Ectodermal cell (in vitro differentiated cells): ENCODE results near the gene ST6GALNAC4.
A peak's percentile ranks its signal among the peaks of the same experiment; 100 is the strongest.

Source experiments
- H3K27ac ChIP-seq: 2 replicates; pipeline ENCODE4 v1.7.0; 2013; ENCODE audit warnings: mild to moderate bottlenecking, low read depth, low read length; ENCODE audit not compliant: insufficient read depth, poor library complexity, severe bottlenecking
- H3K27me3 ChIP-seq: 2 replicates; pipeline ENCODE4 v1.7.0; 2013; ENCODE audit warnings: mild to moderate bottlenecking, low read length; ENCODE audit not compliant: insufficient read depth, control insufficient read depth, poor library complexity, severe bottlenecking
- H3K36me3 ChIP-seq: one replicate; pipeline ENCODE4 v1.7.0; 2013; ENCODE audit warnings: low read length; ENCODE audit not compliant: control insufficient read depth, insufficient read depth
- H3K4me1 ChIP-seq: one replicate; pipeline ENCODE4 v1.7.0; 2013; ENCODE audit warnings: low read length; ENCODE audit not compliant: control insufficient read depth, insufficient read depth
- H3K4me3 ChIP-seq: 2 replicates; pipeline ENCODE4 v1.7.0; 2013; ENCODE audit warnings: low read depth, low read length, control low read depth; ENCODE audit not compliant: insufficient read depth
- H3K9me3 ChIP-seq: 2 replicates; pipeline ENCODE4 v1.7.0; 2013; ENCODE audit warnings: mild to moderate bottlenecking, low read length, moderate library complexity; ENCODE audit not compliant: control insufficient read depth
- WGBS, 2 experiments: methylation state at CpG; one replicate each; pipeline ENCODE4 v1.1.7; 2013; ENCODE audit warnings: missing lambda C conversion rate in 2 of 2; 5-methylcytosine and 5-hydroxymethylcytosine counted together

Gene ST6GALNAC4

DNA sequence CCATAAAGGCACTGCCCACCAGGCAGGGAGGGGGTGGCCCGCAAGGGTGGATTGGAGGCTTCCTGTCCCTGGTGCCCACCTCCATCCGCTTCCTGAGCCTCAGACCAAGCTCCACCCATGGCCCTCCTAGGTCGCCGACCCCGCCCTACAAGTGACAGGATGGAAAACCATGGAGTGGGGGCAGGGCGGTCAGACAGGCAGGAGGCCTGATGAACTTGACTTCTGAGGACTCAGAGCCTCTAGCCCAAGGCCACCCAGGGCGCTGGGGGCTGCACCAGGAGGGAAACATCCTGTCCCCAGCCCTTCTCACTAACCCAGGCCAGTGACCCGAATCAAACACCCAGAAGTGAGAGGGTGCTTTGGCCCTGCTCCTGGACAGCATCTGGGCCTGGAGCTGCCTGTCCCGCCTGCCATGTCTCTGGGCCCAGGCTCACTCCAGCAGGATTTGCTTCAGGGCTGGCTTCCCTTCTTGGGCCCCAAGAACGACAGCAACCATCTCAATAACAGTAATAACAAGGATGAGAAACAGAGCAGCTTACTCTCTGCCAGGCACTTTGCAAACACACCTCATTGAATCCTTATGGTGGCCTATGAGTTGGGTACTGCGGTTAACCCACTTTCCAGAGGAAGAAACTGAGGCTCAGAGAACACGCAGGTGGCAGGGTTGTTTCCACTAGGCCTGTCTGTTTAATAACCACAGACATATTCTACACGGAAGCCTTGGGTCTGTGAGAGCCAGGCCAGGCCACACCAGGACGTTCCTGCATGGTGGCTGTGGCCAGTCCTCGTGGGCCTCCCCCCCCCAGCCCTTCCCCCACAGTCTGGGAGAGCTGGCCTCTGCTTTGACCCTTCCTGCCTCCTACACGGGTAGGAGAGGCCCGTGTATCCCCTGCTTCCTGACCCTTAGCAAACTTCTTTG is 13.0 kb downstream of the ST6GALNAC4 start:
- no peaks in the 10 kb centered on the region for H3K27me3 ChIP-seq
- no peak overlapping the region for H3K4me3 ChIP-seq
- H3K4me1 ChIP-seq = peaks cover 13% of the 10 kb centered on the region
- no peak overlapping the region for H3K27ac ChIP-seq
- whole genome bisulfite sequencing, 2 experiments = 60 to 63% methylated on average over 17 of the region's 17 CpGs
- no peaks in the 10 kb centered on the region for H3K36me3 ChIP-seq
- no peaks in the 10 kb centered on the region for H3K9me3 ChIP-seq

DNA sequence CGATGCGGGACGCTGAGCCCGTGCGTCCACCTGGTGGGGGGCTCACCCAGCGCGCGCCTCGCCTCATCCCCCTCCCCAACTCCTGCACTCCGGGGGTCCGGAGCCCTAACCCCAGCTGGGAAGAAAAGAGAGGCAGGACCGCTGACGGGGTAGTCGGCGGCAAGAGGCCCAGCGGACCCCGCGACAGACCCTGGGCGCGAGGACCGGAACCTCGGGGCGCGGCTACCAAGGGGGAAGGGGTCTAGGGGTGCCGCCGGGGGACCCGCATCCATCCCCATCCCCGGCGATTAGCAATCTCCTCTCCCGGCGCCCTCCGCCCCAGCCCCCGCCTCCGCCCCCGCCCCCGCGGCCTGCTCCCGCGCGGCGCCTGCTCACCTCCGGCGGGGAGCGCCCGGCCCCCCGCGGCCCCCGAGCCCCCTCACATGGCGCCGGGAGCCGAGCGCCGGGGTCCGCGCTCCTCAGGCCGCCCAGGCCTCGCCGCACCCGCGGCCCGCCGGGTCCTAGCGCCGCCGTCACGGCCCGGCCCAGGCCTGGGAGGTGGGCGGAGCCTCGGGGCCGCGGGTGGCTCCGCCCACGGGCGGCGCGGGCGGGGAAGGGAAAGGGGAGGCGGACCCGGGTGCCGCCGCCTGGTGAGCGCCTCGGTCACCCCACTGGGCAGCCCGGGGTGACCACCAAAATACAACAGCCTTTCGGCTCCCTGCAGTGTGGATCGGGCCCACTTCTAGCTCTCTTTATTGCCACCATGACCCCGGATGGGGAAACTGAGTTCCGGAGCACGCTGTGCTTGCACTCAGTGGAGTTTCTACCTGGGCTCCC is 17.5 kb downstream of the ST6GALNAC4 start, which contains the start of gene ST6GALNAC6:
Gene ST6GALNAC6 (minus strand): TSS at position 476 of the 816 bp plus-strand sequence. CDS start 1,622 bp downstream, outside the sequence.
- Histone ChIP-seq H3K4me3 (peak within 1 kb of the TSS; percentile 84), H3K9me3 (no peaks in the 10 kb centered on the region), H3K4me1 (peaks cover 21% of the 10 kb centered on the region), H3K27me3 (no peaks in the 10 kb centered on the region), H3K36me3 (peaks cover 17% of the 10 kb centered on the region), H3K27ac (no peak within 1 kb of the TSS)
- 2% methylated on average over 88 to 89 of the region's 89 CpGs for WGBS, 2 experiments

DNA sequence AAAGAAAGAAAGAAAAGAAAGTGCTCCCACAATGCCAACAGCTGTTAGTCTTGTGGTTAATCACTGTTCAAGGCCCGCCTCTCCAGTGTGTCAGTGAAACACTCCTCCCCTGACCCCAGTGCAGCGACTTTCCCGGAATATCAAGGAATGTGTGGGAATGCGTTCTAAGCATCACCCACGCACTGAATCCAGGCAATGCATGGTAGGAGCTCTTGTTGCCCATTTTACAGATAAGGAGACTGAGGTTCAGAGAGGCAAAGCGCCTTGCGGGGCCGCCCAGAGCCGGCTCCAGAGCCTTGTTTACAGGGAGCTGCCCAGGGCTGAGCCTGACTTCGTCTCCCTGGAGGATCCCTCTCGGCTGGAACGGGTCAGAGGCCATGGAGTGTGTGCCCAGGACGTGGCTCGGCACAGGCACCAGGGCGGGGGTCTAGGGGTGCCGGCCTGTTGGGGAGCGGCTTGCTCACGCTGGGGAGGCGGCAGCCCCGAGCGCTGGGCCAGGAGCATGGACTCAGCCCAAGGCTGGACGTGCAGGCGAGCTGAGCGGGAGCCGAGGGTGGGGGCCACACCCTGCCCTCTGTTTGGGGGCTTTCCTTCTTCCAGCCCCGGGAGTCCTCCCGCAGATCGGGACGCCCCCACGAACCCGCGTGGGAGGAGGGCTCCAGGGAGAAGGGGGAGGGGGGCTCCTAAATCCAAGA is 18.3 kb downstream of the ST6GALNAC4 start:
- Histone ChIP-seq H3K27ac (no peak overlapping the region), H3K27me3 (no peaks in the 10 kb centered on the region), H3K4me1 (peaks cover 14% of the 10 kb centered on the region), H3K4me3 (peak overlapping the region; percentile 84), H3K36me3 (peaks cover 25% of the 10 kb centered on the region), H3K9me3 (no peaks in the 10 kb centered on the region)
- WGBS, 2 experiments = 22 to 23% methylated on average over 32 of the region's 32 CpGs

DNA sequence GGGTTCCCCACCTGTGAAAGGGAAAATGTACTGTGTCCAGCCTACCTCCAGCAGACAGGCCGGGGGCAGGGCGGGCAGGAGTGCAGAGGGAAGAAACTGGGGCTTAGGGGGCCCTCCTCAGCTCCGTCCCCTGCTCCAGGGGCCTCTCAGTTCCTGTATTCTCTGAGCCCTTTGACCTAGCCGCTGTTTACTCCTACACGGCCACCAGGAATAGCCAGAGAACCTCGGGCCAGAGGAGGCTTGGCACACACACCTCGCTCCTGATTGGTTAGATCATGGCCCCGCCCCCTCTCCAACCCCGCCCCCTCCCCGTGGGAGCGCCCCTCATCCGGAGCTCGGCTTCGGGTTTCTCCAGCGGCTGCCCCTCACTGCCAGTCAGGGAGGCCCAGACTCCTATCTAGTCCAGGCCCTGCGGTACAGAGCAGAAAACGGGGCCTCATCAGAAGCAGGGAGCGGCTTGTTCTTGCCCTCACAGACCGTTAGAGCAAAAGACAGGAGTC is 19.6 kb downstream of the ST6GALNAC4 start:
- no peaks in the 10 kb centered on the region for H3K9me3 ChIP-seq
- 4 to 6% methylated on average over 19 of the region's 19 CpGs for WGBS, 2 experiments
- no peaks in the 10 kb centered on the region for H3K27me3 ChIP-seq
- H3K27ac ChIP-seq = peak overlapping the region; percentile 76
- peaks cover 35% of the 10 kb centered on the region for H3K36me3 ChIP-seq
- H3K4me3 ChIP-seq = peak overlapping the region; percentile 29
- H3K4me1 ChIP-seq = peaks cover 14% of the 10 kb centered on the region

DNA sequence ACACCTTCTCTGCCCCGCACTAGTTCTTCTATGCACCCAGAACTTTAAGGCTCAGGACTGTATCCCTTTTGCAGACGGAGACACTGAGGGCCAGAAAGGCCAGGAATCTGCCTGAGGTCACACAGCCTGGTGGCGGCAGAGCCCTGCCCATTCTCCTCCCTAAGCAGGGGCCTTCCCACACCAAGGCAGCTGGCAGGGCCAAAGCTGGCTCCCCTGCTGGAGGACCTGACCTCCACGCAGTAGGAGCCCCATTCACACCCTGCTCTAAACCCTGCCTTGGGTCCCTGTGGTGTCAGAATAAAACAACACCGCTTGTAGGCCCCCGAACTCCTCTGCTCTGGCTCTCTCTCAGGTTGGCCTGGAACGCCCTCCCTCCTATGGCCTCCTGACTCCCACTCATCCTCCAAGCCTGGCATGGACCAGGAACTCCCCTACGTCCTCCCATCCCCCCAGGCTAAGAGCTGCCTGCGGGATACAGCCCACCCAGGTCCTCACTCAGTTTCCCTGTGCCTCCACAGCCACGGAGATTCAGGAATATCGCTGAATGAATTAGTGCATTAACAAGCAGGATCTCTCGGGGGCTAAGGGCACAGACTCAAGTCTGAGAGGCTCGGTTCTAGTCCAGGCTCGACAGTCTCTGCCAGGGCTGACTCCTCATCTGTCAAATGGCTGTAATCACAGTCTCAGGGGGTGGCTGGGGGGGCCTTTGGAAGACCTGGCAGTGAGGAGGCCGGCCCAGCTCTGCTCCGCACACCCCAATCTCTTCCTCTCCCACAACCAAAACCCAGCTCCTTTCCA is 20.2 kb downstream of the ST6GALNAC4 start:
- Histone ChIP-seq H3K27ac (peak overlapping the region; percentile 4), H3K36me3 (peaks cover 35% of the 10 kb centered on the region), H3K9me3 (no peaks in the 10 kb centered on the region), H3K27me3 (no peaks in the 10 kb centered on the region), H3K4me1 (peaks cover 14% of the 10 kb centered on the region), H3K4me3 (peak overlapping the region; percentile 29)
- 71% methylated on average over 16 of the region's 16 CpGs for WGBS, 2 experiments

DNA sequence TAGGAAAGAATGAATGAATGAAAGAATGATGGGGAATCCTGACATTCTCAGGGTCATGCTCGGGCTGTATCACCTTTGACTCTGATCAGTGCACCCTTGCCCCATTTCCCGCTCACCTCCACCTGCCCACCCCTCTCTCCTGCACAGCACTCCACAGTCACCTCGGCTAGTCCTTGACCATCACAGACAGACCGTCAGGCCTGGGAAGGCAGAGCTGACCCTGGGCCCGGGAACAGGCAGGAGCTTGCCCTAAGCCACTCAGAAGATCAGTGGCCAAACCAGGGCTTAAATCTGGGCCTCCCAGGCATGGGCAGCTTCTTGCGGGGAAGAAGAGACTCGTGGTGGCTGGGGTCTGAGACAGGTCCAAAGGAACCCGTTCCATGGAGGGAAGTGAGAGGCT is 21.0 kb downstream of the ST6GALNAC4 start:
- H3K4me3 ChIP-seq = no peak overlapping the region
- H3K9me3 ChIP-seq = no peaks in the 10 kb centered on the region
- H3K27ac ChIP-seq = no peak overlapping the region
- H3K4me1 ChIP-seq = peaks cover 14% of the 10 kb centered on the region
- H3K36me3 ChIP-seq = peaks cover 39% of the 10 kb centered on the region
- H3K27me3 ChIP-seq = no peaks in the 10 kb centered on the region
- 95% methylated on average over 8 of the region's 8 CpGs for WGBS, 2 experiments

DNA sequence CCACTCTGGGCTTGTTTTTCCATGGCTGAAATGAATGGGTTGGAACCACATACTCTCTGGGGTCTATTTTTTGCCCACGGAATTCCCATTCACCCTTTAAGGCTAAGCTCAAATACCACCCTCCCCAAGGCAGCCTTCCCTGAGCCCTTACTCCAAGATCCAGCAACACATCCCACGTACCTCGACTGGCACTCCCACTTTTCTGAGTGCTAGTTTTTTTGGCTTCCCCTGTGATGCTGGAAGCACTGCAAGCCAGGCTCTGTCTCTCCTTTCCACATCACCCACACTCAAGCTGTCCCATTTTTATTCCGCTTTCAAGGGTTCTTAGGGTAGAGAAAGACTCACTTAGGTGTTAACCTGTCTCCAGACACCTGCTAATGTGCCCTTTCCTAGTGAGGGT is 23.4 kb downstream of the ST6GALNAC4 start:
- 91 to 92% methylated on average over 4 of the region's 4 CpGs for WGBS, 2 experiments
- Histone ChIP-seq H3K9me3 (no peaks in the 10 kb centered on the region), H3K4me1 (peaks cover 14% of the 10 kb centered on the region), H3K4me3 (no peak overlapping the region), H3K27ac (no peak overlapping the region), H3K36me3 (peaks cover 50% of the 10 kb centered on the region), H3K27me3 (no peaks in the 10 kb centered on the region)

DNA sequence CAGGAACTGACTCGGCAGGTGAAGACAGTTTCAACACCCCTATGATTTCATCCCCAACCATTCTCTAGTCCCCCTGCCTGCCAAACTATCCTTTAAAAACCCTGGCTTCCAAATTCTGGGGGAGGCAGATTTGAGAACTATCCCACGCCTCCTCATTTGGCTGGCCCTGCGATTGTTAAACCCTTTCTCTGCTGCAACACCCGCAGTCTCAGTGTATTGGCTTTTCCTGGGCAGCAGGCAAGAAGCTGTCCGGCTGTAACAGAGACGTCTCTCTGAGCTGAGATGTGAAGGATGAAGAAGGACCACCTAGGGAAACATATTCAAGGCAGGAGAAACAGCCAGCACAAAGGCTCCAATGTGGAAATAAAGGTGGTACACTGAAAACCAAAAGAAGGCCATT is 24.0 kb downstream of the ST6GALNAC4 start:
- peaks cover 52% of the 10 kb centered on the region for H3K36me3 ChIP-seq

DNA sequence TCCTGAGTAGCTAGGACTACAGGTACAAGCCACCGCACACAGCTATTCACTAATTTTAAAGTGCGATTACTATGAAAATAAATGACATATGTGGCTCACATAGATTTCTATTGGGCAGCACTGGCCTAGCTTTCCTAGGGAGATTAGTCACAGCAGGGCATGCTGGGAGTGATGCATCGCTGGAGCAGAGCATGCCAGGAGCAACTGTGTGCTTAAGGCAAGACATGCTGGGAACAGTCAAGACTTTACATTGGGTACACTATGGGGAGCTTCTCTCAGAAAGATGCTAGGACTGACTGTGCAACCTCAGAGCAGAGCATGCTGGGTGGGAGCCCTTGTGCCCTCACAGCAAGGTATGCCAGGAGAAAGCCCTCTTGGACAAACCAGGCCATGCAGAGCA is 26.8 kb downstream of the ST6GALNAC4 start:
- H3K36me3 ChIP-seq = peaks cover 56% of the 10 kb centered on the region
- no peak overlapping the region for H3K27ac ChIP-seq
- H3K4me3 ChIP-seq = no peak overlapping the region
- no peaks in the 10 kb centered on the region for H3K27me3 ChIP-seq
- H3K9me3 ChIP-seq = no peaks in the 10 kb centered on the region
- H3K4me1 ChIP-seq = no peaks in the 10 kb centered on the region
- WGBS, 2 experiments = 91 to 93% methylated on average over 3 of the region's 3 CpGs

More for the DNA sequence above, 24.0 kb downstream of the ST6GALNAC4 start:
- Histone ChIP-seq H3K4me3 (no peak overlapping the region), H3K27me3 (no peaks in the 10 kb centered on the region), H3K27ac (no peak overlapping the region), H3K4me1 (peaks cover 13% of the 10 kb centered on the region), H3K9me3 (no peaks in the 10 kb centered on the region)
- 94 to 95% methylated on average over 6 of the region's 6 CpGs for WGBS, 2 experiments
